Smooth muscle cell (in vitro differentiated cells): ENCODE data around the gene PILRB. TPM values are rescaled to one million over a fixed set of nuclear protein-coding genes. Genes with fewer than 3 reads are reported as not detected.
"Not testable (repeated sequence)": the region's sequence is repeated elsewhere in the genome, so short reads cannot be mapped to it uniquely, and the experiment has no call there.

ENCODE experiments used
- DNase-seq: peaks from one replicate; lab custom pipeline; 2025; ENCODE audit not compliant: unreplicated experiment; lab: John Stamatoyannopoulos, UW
- H2AFZ ChIP-seq: fragments of 200-600 bp; sonication (generic); 2 replicates; pipeline ENCODE4 v1.6.0; 2016; ENCODE audit warnings: antibody characterized with exemption, low read depth, mild to moderate bottlenecking
- H3F3A ChIP-seq: fragments of 200-600 bp; sonication (generic); 2 replicates; pipeline ENCODE4 v1.6.0; 2017; ENCODE audit warnings: antibody characterized with exemption, low read depth
- H3K27ac ChIP-seq: fragments of 200-600 bp; sonication (generic); 2 replicates; pipeline ENCODE4 v1.5.1; 2016; ENCODE audit warnings: low read depth, mild to moderate bottlenecking
- H3K27me3 ChIP-seq: fragments of 200-600 bp; sonication (generic); 2 replicates; pipeline ENCODE4 v1.6.1; 2016; ENCODE audit warnings: low read depth, mild to moderate bottlenecking
- H3K36me3 ChIP-seq: fragments of 200-600 bp; sonication (generic); 2 replicates; pipeline ENCODE4 v1.5.1; 2016; ENCODE audit warnings: low read depth
- H3K4me1 ChIP-seq: fragments of 200-600 bp; sonication (generic); 2 replicates; pipeline ENCODE4 v1.5.1; 2016; ENCODE audit warnings: low read depth
- H3K4me2 ChIP-seq: fragments of 200-600 bp; sonication (generic); 2 replicates; pipeline ENCODE4 v1.6.0; 2016; ENCODE audit warnings: mild to moderate bottlenecking
- H3K4me3 ChIP-seq: fragments of 200-600 bp; sonication (generic); 2 replicates; pipeline ENCODE4 v1.5.1; 2016; ENCODE audit warnings: mild to moderate bottlenecking
- H3K79me2 ChIP-seq: fragments of 200-600 bp; sonication (generic); 2 replicates; pipeline ENCODE4 v1.6.0; 2016; ENCODE audit warnings: low read depth, mild to moderate bottlenecking
- H3K9ac ChIP-seq: fragments of 200-600 bp; sonication (generic); 2 replicates; pipeline ENCODE4 v1.6.0; 2016; ENCODE audit warnings: low read depth
- H3K9me3 ChIP-seq: fragments of 200-600 bp; sonication (generic); replicated peaks from 2 replicates; pipeline ENCODE4 v1.5.1; 2016; ENCODE audit warnings: low read depth
- H4K20me1 ChIP-seq: fragments of 200-600 bp; sonication (generic); 2 replicates; pipeline ENCODE4 v1.6.0; 2016; ENCODE audit warnings: low read depth
- CTCF ChIP-seq: fragments of 200-600 bp; sonication (generic); IDR thresholded peaks from 2 replicates; pipeline ENCODE4 v1.5.1; 2017; ENCODE audit warnings: borderline replicate concordance, mild to moderate bottlenecking, antibody characterized with exemption; ENCODE audit not compliant: insufficient read depth, poor library complexity, severe bottlenecking
- WGBS: methylation state at CpG from one replicate; pipeline ENCODE4 v1.1.7; 2016; ENCODE audit warnings: low lambda C conversion rate; 5-methylcytosine and 5-hydroxymethylcytosine counted together
- polyA plus RNA-seq: library from polyadenylated mRNA; unstranded; fragments of >200 nt; fragmentation: Nextera tagmentation; extraction: Ambion mirVana; gene quantifications from 2 replicates; pipeline ENCODE4 v1.2.1, GENCODE V29; 2016
- total RNA-seq: library from RNA; depleted of rRNA; stranded (reverse); fragments of >200 nt; gene quantifications from 2 replicates; pipeline ENCODE4 v1.2.3, GENCODE V29; 2014

Gene PILRB
- total and polyA plus RNA-seq, 2 experiments from 2014 or later = 10.1 to 12.0 TPM

- peaks cover 7% of the 10 kb centered on the region for H3K4me1 ChIP-seq
- no peaks in the 10 kb centered on the region for H3K79me2 ChIP-seq
- no peak overlapping the region for H3K4me3 ChIP-seq
- no peaks in the 10 kb centered on the region for H3K27me3 ChIP-seq
- H3F3A ChIP-seq = no peaks in the 10 kb centered on the region
- no peaks in the 10 kb centered on the region for H3K36me3 ChIP-seq
- no peaks in the 10 kb centered on the region for H4K20me1 ChIP-seq
- no peak overlapping the region for H3K4me2 ChIP-seq
- no peak for TF ChIP-seq CTCF
- 87% methylated on average over 5 of the region's 5 CpGs for WGBS
- no peaks in the 10 kb centered on the region for H3K9me3 ChIP-seq
- no peak overlapping the region for H3K9ac ChIP-seq
- no peak for DNase-seq
- no peak overlapping the region for H3K27ac ChIP-seq
- H2AFZ ChIP-seq = no peak overlapping the region
These were observed 16.7 kb downstream of the PILRB start for GRCh38 chr7:100374601-100375000.

GRCh38 chr7:100376066-100376465 is 18.1 kb downstream of the PILRB start:
- H3K79me2 ChIP-seq = no peaks in the 10 kb centered on the region
- 93% methylated on average over 3 of the region's 3 CpGs for WGBS
- DNase-seq = no peak
- no peak overlapping the region for H2AFZ ChIP-seq
- no peak overlapping the region for H3K4me3 ChIP-seq
- H3K9ac ChIP-seq = no peak overlapping the region
- no peak for TF ChIP-seq CTCF
- no peaks in the 10 kb centered on the region for H3K9me3 ChIP-seq
- no peaks in the 10 kb centered on the region for H3K4me1 ChIP-seq
- no peaks in the 10 kb centered on the region for H3K27me3 ChIP-seq
- no peaks in the 10 kb centered on the region for H4K20me1 ChIP-seq
- no peak overlapping the region for H3K27ac ChIP-seq
- no peak overlapping the region for H3K4me2 ChIP-seq
- no peaks in the 10 kb centered on the region for H3F3A ChIP-seq
- H3K36me3 ChIP-seq = no peaks in the 10 kb centered on the region

GRCh38 chr7:100378114-100378755 is 20.3 kb downstream of the PILRB start:
- Histone ChIP-seq H3K4me3 (no peak overlapping the region), H3K27ac (no peak overlapping the region), H3K9ac (no peak overlapping the region), H2AFZ (no peak overlapping the region), H3F3A (no peaks in the 10 kb centered on the region), H3K4me1 (no peaks in the 10 kb centered on the region), H3K27me3 (no peaks in the 10 kb centered on the region), H3K79me2 (no peaks in the 10 kb centered on the region), H3K36me3 (no peaks in the 10 kb centered on the region), H3K9me3 (no peaks in the 10 kb centered on the region), H3K4me2 (no peak overlapping the region), H4K20me1 (no peaks in the 10 kb centered on the region)
- WGBS = 89% methylated on average over 4 of the region's 4 CpGs
- DNase-seq = no peak
- no peak for TF ChIP-seq CTCF

GRCh38 chr7:100380196-100380595 is 22.3 kb downstream of the PILRB start:
- Histone ChIP-seq H3K36me3 (no peaks in the 10 kb centered on the region), H3K9me3 (no peaks in the 10 kb centered on the region), H4K20me1 (no peaks in the 10 kb centered on the region), H2AFZ (no peak overlapping the region), H3F3A (no peaks in the 10 kb centered on the region), H3K79me2 (no peaks in the 10 kb centered on the region), H3K4me2 (no peak overlapping the region), H3K27ac (no peak overlapping the region), H3K27me3 (no peaks in the 10 kb centered on the region), H3K4me1 (no peaks in the 10 kb centered on the region), H3K4me3 (no peak overlapping the region), H3K9ac (no peak overlapping the region)
- 85% methylated on average over 4 of the region's 4 CpGs for WGBS
- no peak for TF ChIP-seq CTCF
- DNase-seq = no peak

GRCh38 chr7:100381531-100382233 is 23.8 kb downstream of the PILRB start:
- not testable (repeated sequence) for H3K27me3 ChIP-seq, H4K20me1 ChIP-seq, H3K9ac ChIP-seq, H3K4me2 ChIP-seq, H3K4me1 ChIP-seq, DNase-seq, H2AFZ ChIP-seq, H3K4me3 ChIP-seq, H3K36me3 ChIP-seq, H3K27ac ChIP-seq, H3K79me2 ChIP-seq, H3K9me3 ChIP-seq, H3F3A ChIP-seq
- WGBS = 81% methylated on average over 41 of the region's 49 CpGs
